ENCODE results near the gene SCN4A.
"Not testable (repeated sequence)": the region's sequence is repeated elsewhere in the genome, so short reads cannot be mapped to it uniquely, and the experiment has no call there.

Gene SCN4A

GRCh38 chr17:63987221-63988126, 14.8 kb upstream of the SCN4A start:
- FAIRE-seq (no peak), DNase-seq (ENCODE audit: extremely low spot score, insufficient read length, low read depth) (no peak)

DNA sequence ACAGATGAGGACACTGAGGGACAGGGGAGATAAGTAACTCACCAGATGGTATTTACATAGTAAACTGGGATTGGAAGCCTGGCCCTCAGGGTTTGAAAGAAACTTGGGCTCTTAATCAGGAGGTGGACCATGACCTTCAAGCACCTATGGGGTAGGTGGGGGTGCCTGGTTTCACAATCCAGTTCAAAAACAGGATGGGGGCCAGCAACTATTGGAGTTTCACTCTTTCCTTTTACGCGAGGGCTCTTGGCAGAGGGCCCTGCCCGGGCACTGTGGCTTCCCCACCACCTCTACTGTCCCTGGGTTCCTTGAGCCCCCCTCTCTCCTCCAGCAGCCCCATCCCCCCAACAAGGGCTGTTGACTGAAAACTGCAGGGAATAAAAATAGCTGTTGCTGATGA, 14.1 kb upstream of the SCN4A start:
- FAIRE-seq: no peak
- no peak for DNase-seq (ENCODE audit: extremely low spot score, insufficient read length, low read depth)

- FAIRE-seq (no peak), DNase-seq (ENCODE audit: extremely low spot score, insufficient read length, low read depth) (no peak)
These were observed 12.8 kb upstream of the SCN4A start for GRCh38 chr17:63985387-63986140.

DNA sequence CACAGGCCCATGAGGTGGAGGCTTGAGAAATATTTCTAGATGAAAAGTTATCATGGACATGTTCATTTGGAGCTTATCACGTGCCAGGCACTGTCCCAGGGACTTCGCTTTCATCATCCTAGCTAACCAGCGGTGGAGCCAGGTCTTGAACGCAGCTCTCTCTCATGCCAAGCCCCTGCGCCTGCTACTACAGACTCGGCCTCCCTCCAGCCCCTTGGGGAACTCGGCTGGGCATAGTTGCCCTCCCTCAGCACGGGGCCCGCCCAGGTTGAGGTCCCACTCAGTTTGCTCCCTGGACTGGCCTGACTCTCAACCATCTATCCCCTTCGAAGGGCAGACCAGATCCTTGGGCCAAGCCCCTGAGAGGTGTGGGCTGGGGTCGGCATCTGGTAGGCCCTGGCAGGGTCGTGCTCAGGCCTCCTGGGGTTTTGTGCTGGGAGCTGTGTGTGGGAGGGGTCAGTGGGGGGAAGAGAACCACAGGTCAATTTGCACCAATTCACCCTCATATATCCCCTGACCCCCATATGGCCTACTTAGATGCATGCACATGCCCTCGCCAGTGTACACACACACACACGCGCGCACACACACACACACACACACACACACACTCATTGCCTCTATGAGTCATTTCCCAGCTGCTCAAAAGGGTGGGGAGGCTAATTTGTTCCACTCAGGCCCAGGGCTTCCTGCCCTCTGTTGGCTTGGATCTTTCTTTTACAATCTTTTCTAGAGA, 12.1 kb upstream of the SCN4A start:
- no peak for FAIRE-seq
- no peak for DNase-seq (ENCODE audit: extremely low spot score, insufficient read length, low read depth)

- no peak for FAIRE-seq
- DNase-seq (ENCODE audit: extremely low spot score, insufficient read length, low read depth): no peak
These were observed 11.5 kb upstream of the SCN4A start for GRCh38 chr17:63984236-63984635.

- no peak for DNase-seq (ENCODE audit: extremely low spot score, insufficient read length, low read depth)
- no peak for FAIRE-seq
These were observed 10.6 kb upstream of the SCN4A start for GRCh38 chr17:63983320-63983719.

DNA sequence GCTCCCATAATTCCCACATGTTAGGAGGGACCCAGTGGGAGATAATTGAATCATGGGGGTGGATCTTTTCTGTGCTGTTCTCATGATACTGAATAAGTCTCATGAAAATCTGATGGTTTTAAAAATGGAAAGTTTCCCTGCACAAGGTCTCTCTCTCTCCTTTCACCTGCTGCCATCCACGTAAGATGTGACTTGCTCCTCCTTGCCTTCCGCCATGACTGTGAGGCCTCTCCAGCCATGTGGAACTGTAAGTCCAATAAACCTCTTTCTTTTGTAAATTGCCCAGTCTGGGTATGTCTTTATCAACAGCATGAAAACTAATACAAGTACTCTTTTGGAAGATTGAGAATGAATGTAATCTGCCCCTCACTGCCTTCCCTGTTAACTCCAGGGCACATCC, 9.9 kb upstream of the SCN4A start:
- not testable (repeated sequence) for FAIRE-seq; DNase-seq (ENCODE audit: extremely low spot score, insufficient read length, low read depth)

GRCh38 chr17:63978272-63979200, 5.8 kb upstream of the SCN4A start:
- no peak for FAIRE-seq
- DNase-seq (ENCODE audit: extremely low spot score, insufficient read length, low read depth): no peak

- FAIRE-seq (no peak), DNase-seq (ENCODE audit: extremely low spot score, insufficient read length, low read depth) (no peak)
These were observed 4.0 kb upstream of the SCN4A start for GRCh38 chr17:63976702-63977101.

GRCh38 chr17:63975541-63976092, 2.9 kb upstream of the SCN4A start:
- DNase-seq (ENCODE audit: extremely low spot score, insufficient read length, low read depth): no peak
- no peak for FAIRE-seq

DNA sequence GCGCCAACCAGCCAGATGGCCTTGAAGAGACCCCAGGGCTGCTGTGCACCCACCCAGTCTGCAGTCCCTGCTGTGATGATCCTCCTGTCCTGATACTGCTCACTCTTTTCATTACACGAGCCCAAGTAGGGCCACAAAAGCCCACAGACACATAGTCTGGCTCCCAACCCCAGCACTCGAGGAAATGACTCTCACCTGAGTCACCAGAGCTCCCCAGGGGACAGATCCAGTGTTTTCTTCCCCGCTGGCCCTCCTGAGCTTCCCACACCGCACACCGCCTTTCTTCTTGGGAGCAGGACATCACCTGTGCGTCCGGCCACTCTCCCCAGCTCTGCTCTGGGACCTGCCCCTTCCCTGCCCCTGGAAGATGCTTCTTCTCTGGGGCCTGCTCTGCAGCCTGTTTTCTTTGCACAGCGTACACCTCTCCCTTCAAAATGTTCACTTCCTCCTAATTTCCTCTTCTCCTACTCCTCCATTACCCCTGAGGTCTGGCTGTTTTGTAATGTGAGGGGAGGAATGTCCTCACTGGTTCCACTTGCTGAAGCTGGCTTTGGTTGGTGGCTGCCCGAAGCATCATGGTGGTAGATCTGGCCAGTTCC, 2.0 kb upstream of the SCN4A start:
- FAIRE-seq (no peak), DNase-seq (ENCODE audit: extremely low spot score, insufficient read length, low read depth) (no peak)

- FAIRE-seq: no peak
- DNase-seq (ENCODE audit: extremely low spot score, insufficient read length, low read depth): no peak
These were observed 1.3 kb upstream of the SCN4A start for GRCh38 chr17:63973930-63974593.

DNA sequence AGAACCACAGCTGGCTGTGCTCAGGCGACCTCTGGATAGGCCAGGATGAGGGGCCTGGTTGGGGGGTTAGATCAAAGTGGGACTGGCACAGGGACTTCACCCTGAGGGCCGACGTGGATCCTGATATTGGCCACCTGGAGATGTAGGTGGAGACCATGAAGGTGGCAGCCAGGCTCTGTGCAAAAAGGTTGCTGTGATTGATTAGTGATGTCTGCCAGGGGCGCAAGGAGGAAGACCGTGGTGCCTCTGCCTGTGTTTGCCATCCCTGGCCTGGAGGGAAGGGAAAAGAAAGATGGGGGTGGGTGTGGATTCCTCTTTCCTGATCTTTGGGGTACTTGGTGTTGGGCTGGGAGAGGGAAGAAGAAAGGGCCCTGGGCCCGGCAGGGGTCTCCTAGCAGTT, 529 bp upstream of the SCN4A start:
- DNase-seq (ENCODE audit: extremely low spot score, insufficient read length, low read depth): no peak
- FAIRE-seq: no peak

DNA sequence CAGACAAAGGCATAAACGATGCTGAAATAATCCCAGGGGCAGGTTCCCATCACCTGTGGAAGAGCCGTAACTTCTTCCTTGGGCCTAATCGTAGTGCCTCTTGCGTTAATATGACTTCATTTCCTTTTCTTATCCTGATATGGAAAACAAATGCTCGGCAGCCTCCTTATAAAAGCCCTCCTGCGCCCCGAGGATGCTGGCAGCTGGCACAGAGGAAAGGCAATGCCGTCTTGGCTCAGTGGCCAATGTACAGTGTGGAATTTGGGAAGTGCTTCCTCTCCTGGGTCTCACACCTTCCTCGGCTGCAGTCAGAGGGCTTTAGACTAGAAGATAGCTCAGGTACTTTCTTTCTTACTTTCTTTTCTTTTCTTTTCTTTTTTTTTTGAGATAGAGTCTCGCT, 3.4 kb downstream of the SCN4A start:
- FAIRE-seq: no peak
- DNase-seq (ENCODE audit: extremely low spot score, insufficient read length, low read depth): no peak

DNA sequence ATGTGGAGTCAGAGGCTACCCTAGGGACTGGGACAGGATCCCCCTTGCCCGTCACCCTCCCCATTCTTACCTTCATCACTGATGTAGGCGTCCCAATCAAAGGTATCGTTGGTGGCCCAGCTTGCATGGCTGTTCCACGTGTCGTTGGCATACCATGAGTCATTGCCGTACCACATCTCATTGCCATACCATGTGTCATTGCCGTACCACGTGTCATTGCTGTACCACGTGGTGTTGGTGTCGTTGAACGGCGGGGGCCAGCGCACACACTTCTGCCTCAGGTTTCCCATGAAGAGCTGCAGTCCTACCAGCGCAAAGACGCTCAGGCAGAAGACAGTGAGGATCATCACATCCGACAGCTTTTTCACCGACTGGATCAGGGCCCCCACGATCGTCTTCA, 4.8 kb downstream of the SCN4A start:
- DNase-seq (ENCODE audit: extremely low spot score, insufficient read length, low read depth): no peak
- no peak for FAIRE-seq

GRCh38 chr17:63966646-63967264, 6.0 kb downstream of the SCN4A start:
- DNase-seq (ENCODE audit: extremely low spot score, insufficient read length, low read depth): no peak

GRCh38 chr17:63963123-63963522, 9.6 kb downstream of the SCN4A start:
- no peak for DNase-seq (ENCODE audit: extremely low spot score, insufficient read length, low read depth)
- FAIRE-seq: no peak

More at GRCh38 chr17:63966646-63967264, 6.0 kb downstream of the SCN4A start:
- peak; percentile 79 for FAIRE-seq

DNA sequence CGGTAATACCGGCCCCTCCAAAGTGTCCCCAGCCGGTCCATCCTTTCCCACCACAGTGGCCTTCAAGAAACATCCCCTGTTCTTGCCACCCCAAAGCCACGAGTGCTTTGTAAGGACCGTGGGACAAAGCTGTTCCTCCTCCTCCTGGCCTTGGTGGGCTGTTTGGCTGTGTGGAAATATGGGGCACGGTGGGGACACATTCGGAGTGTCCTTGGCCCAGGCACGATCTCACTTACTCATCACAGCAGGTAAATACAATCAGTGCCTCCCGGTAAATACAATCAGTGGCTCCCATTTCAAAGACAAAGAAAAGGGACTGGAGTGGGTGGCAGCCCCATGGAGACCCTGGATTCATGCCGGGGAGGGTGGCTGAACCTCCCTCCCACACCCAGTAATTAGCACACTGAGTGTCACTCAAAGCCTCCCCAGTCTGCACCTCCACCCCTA, 10.4 kb downstream of the SCN4A start:
- FAIRE-seq: no peak
- no peak for DNase-seq (ENCODE audit: extremely low spot score, insufficient read length, low read depth)

Data from GM18507 (cell line).